Measurements from ENCODE around the gene EMILIN1. TPM values are rescaled to one million over a fixed set of nuclear protein-coding genes. Genes with fewer than 3 reads are reported as not detected.

Gene EMILIN1
- total RNA-seq, 1 donor from 2014 or later, result 18.4 TPM

DNA sequence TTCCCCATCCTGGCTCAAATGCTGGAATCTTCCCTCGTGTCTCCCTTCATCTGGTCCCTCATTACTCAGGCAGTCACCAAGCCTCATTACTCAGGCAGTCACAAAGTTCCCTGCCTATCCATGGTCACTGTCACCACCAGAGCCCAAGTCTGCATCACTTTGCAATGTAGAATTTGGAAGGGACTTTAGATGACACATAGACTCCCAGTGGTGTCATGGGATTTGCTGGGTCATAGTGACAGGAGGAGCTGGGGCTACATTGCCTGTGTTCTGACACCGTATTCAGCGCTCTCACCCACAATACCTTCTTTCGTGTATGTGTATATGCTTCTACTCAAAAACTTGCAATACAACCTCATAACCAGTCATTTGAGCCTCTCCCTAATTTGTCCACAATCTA, 2.1 kb upstream of the EMILIN1 start:
- TF ChIP-seq, protein P1, sequence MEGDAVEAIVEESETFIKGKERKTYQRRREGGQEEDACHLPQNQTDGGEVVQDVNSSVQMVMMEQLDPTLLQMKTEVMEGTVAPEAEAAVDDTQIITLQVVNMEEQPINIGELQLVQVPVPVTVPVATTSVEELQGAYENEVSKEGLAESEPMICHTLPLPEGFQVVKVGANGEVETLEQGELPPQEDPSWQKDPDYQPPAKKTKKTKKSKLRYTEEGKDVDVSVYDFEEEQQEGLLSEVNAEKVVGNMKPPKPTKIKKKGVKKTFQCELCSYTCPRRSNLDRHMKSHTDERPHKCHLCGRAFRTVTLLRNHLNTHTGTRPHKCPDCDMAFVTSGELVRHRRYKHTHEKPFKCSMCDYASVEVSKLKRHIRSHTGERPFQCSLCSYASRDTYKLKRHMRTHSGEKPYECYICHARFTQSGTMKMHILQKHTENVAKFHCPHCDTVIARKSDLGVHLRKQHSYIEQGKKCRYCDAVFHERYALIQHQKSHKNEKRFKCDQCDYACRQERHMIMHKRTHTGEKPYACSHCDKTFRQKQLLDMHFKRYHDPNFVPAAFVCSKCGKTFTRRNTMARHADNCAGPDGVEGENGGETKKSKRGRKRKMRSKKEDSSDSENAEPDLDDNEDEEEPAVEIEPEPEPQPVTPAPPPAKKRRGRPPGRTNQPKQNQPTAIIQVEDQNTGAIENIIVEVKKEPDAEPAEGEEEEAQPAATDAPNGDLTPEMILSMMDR (IDR thresholded peaks at IDR 0.05; ENCODE audit: borderline replicate concordance), result no peak
- no peak for DNase-seq
- Histone ChIP-seq H3K36me3 (no peaks in the 10 kb centered on the region), H3K4me3 (no peak overlapping the region), H3K9me3 (replicated peaks) (no peaks in the 10 kb centered on the region), H3K27me3 (ENCODE audit: low read depth) (no peaks in the 10 kb centered on the region), H3K4me1 (peaks cover 69% of the 10 kb centered on the region), H3K27ac (replicated peaks) (peak overlapping the region; percentile 93)
- intact Hi-C loops (cut with micrococcal nuclease), result no loop called here

DNA sequence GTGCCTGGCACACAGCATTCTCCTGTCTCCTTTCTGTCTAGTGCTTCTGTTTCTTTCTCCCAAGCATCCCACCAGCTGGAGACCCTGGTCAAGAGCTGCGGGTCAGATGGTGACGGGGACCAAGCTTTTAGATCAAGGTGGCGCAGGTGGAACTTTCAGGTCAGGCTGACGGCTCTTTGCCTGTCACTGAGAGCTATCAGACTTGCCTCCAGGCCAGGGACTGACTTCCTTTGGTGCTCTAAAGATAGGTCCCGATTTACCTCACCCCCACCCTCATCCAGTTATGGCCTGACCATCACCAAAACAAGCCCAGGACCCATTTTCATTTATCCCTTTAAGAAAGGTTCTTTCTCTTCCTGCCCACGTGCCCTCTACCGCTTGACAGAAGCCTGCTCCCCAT, 1.2 kb upstream of the EMILIN1 start:
- H3K36me3 ChIP-seq, result no peaks in the 10 kb centered on the region
- no peaks in the 10 kb centered on the region for H3K27me3 ChIP-seq (ENCODE audit: low read depth)
- TF ChIP-seq, protein P1 (IDR thresholded peaks at IDR 0.05; ENCODE audit: borderline replicate concordance), result no peak
- no peak overlapping the region for H3K4me3 ChIP-seq
- DNase-seq, result no peak
- peak overlapping the region; percentile 93 for H3K27ac ChIP-seq (replicated peaks)
- H3K4me1 ChIP-seq, result peaks cover 72% of the 10 kb centered on the region
- H3K9me3 ChIP-seq (replicated peaks), result no peaks in the 10 kb centered on the region
- intact Hi-C loops (cut with micrococcal nuclease), result no loop called here

DNA sequence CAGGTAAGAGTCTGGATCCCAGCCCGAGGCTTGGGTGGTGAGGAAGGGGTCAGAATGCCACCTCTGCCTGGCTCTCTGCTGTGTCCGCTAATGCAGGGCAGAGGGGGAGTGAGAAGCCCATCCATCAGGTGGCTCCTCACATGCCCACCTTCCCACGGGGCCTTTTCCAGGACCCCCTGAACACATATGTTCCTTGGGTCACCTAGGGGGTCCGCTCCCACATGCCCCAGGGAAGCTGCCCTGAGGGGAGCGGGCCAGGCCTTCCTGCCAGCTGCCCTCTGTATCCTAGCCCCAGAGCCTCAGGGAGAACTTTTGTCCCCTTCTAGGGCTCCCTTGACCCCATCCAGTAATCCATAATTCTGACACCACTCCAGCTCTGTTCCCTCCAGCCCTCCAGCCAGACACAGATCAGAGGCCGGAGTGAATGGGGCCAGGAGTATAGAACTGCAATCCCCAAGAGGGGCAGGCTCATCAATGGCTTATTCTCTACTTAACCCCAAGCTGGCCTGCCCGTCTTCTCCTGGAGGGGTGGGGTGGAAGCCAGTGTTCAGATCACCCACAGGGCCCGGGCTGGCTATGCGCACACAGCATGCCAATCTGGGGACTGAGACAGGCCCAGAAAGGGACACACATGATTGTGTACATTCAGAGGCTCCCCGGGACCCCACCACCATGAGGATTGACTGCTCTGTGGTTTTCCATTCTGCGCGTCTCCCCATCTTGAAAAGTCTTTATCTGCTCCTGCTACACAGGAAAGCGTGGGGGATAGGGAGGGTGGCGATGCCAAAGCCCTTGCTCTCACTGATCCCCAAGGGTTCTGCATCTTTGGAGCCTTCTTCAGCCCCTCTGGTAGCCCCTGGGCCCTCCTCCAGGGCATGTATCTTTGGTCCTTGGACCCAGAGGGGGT, 1.1 kb downstream of the EMILIN1 start:
- Histone ChIP-seq H3K27ac (replicated peaks) (peak overlapping the region; percentile 93), H3K4me1 (peaks cover 61% of the 10 kb centered on the region), H3K4me3 (peak overlapping the region; percentile 68), H3K9me3 (replicated peaks) (no peaks in the 10 kb centered on the region), H3K36me3 (no peaks in the 10 kb centered on the region), H3K27me3 (ENCODE audit: low read depth) (no peaks in the 10 kb centered on the region)
- TF ChIP-seq, protein P1 (IDR thresholded peaks at IDR 0.05; ENCODE audit: borderline replicate concordance), result no peak
- no peak for DNase-seq
- intact Hi-C loops (cut with micrococcal nuclease), result loop anchor here (10.0 kb wide), 1 partner anchor 115 kb away; no protein-coding TSS in a partner anchor

DNA sequence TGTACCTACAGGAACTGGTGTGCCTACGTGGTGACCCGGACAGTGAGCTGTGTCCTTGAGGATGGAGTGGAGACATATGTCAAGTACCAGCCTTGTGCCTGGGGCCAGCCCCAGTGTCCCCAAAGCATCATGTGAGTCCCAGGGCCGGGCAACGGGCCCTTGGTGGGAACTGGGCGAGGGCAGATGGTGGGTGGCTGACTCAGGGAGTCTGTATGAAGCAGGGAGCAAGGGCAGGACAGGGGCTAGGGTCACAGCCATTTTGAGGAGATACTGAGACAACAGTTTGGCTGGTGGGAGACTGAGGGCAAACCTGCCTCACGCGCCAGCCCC, 1.7 kb downstream of the EMILIN1 start:
- Histone ChIP-seq H3K4me1 (peaks cover 60% of the 10 kb centered on the region), H3K27ac (replicated peaks) (peak overlapping the region; percentile 93), H3K4me3 (peak overlapping the region; percentile 68), H3K9me3 (replicated peaks) (no peaks in the 10 kb centered on the region), H3K27me3 (ENCODE audit: low read depth) (no peaks in the 10 kb centered on the region), H3K36me3 (no peaks in the 10 kb centered on the region)
- DNase-seq, result no peak
- intact Hi-C loops (cut with micrococcal nuclease), result loop anchor here (10.0 kb wide), 1 partner anchor 115 kb away; no protein-coding TSS in a partner anchor
- TF ChIP-seq, protein P1 (IDR thresholded peaks at IDR 0.05; ENCODE audit: borderline replicate concordance), result no peak

DNA sequence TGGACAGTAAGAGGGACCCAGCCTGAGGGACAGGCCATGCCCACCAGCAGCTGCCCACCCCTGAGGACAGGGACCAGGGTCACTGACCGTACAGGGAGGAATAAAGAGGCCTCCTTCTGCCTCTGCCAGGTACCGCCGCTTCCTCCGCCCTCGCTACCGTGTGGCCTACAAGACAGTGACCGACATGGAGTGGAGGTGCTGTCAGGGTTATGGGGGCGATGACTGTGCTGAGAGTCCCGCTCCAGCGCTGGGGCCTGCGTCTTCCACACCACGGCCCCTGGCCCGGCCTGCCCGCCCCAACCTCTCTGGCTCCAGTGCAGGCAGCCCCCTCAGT, 2.2 kb downstream of the EMILIN1 start:
- intact Hi-C loops (cut with micrococcal nuclease), result loop anchor here (10.0 kb wide), 1 partner anchor 116 kb away; no protein-coding TSS in a partner anchor
- Histone ChIP-seq H3K9me3 (replicated peaks) (no peaks in the 10 kb centered on the region), H3K36me3 (no peaks in the 10 kb centered on the region), H3K4me3 (peak overlapping the region; percentile 68), H3K4me1 (peaks cover 60% of the 10 kb centered on the region), H3K27me3 (ENCODE audit: low read depth) (no peaks in the 10 kb centered on the region), H3K27ac (replicated peaks) (peak overlapping the region; percentile 93)
- DNase-seq, result no peak
- TF ChIP-seq, protein P1 (IDR thresholded peaks at IDR 0.05; ENCODE audit: borderline replicate concordance), result no peak
